HG03442 (cell line): ENCODE data around the gene GABPB2.

Source experiments
- ATAC-seq: cut with Tn5 transposase; IDR thresholded peaks from one replicate; pipeline ENCODE4 v1.9.1; 2021; ENCODE audit warnings: mild to moderate bottlenecking, moderate library complexity; ENCODE audit not compliant: unreplicated experiment

Gene GABPB2

DNA sequence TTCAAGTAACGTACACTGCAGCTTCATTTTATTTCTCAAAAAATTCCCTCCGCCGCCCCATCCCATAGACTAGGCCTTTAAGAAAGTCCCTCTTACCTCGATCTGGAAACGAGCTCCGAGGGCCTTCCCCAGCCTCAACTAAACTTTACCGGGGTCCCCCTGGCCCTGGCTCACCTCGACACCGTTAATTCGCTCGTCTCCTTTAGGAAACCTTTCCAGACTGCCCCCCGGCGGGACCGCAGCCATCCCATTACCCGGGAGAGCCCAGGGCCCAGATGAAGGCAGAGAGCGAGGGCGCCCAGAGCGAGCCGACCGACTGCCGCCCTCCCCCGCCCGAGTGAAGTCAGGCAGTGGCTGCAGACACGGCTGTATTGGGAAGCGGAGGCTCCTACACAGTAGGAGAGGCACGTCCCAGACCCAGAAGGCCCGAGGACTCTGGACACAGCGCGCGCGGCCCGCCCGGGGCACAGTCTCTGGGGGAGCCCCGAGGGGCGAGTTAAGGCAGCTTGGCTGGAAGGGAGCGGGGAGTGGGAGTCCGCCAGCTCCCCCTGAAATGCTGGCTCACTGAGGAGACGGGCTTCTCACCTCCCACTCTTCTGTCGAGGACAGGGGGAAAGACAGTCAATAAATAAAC, 61.3 kb downstream of the GABPB2 start:
- no peak for ATAC-seq

DNA sequence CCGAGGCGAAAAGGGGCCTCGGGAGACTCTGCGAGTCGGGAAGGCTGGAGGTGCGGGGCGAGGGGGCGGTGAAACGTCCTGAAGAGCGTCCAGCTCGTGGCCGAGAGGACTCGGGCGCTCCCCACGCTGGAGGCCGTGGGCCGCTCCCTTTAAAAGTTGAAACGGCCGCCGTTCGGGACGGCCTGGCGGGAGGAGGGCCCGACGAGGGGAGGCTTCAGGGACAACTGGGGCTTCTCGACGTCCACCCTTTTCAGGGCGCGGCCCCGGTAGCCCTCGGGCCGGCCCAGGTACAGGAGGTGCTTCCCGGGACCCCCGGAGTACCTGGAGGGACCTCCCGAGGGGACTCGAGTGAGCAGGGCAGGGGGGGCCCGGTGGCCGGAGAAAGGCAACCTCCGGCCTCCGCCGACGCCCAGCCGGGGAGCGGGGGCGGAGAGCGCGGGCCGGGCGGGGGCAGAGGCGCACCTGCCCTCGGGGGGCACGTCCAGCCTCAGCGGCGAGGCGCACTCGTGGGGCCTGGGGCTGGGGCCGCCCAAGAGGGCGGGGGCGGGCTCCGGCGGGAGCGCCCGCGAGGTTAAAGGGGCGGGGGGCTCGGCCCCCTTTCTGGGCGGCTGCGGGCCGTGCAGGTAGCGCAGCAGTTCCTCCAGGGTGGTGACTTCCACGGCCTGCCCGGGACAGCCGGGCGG, 61.9 kb downstream of the GABPB2 start:
- no peak for ATAC-seq

DNA sequence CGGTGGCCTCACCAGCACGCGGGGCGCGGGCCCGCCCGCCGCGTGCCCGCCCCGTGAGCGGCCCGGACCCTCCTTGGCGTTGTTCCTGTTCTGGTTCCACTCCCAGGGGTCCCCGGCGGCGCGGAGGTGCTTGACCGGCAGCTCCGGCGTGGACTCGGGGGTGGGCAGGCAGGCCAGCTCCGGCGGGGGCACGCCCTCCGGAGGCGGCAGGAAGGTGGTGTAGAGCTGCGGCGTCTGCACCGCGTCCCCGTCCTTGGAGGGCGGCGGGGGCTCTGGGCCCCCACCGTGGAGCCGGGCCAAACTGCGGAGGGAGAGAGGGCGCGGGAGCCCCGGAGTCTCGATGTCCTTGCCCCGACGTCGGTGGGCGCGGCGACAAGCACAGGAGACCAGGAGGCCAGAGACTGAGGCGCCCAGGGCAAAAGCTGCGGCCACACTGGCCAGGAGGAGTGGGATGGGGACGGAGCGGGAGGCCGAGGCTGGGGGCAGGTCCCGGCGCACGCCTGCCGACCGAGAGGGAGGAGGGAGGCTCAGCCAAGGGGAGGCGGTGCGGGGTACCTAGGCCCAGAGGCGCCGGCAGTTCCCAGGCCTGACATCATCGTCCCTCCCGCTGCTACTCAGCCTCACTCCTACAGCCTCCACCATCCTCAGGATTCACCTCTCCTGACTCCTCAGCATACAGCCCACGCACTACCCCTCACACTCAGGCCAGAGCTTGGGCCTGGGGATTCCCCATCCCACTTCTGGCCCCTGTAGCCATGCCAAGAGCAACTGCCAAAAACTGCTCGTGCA, 62.7 kb downstream of the GABPB2 start:
- no peak for ATAC-seq

DNA sequence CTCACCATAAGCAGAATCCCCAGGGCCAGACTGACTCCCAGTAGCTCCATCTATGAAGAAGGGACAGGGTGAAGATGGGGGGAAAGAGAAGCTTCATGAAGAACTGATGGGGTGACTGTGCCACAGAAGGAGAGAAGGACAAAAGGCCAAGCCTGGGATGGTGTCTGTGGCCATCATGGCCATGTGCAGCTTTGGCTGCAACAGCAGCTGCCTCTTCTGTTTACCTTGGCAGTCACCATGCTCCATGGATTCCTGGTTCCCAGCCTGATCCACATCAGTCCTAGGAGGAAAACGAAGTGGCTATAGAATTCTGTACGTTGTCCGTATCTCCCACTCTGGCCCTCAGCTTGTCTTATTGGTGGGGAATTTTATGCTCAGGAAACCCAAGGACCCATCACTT, 63.8 kb downstream of the GABPB2 start:
- no peak for ATAC-seq

DNA sequence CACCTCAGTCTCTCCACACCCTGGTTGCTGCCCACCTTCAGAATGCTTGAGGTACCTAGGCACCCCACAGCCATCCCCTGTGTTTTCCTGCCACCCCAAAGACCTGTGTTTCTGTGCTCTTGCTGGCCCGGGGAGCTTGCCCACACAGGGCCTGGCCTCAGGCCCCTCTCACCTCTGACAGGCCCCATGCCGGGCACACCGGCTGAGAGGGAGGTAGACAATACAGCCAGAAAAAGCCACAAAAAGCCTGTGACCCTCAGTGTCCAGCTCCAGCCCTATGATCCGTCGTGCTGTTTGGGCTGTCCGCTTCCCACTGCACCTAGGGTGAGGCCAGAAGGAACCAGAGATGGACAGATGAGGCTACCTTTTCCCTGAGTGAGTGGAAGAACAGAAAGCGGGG, 64.4 kb downstream of the GABPB2 start:
- ATAC-seq: no peak

DNA sequence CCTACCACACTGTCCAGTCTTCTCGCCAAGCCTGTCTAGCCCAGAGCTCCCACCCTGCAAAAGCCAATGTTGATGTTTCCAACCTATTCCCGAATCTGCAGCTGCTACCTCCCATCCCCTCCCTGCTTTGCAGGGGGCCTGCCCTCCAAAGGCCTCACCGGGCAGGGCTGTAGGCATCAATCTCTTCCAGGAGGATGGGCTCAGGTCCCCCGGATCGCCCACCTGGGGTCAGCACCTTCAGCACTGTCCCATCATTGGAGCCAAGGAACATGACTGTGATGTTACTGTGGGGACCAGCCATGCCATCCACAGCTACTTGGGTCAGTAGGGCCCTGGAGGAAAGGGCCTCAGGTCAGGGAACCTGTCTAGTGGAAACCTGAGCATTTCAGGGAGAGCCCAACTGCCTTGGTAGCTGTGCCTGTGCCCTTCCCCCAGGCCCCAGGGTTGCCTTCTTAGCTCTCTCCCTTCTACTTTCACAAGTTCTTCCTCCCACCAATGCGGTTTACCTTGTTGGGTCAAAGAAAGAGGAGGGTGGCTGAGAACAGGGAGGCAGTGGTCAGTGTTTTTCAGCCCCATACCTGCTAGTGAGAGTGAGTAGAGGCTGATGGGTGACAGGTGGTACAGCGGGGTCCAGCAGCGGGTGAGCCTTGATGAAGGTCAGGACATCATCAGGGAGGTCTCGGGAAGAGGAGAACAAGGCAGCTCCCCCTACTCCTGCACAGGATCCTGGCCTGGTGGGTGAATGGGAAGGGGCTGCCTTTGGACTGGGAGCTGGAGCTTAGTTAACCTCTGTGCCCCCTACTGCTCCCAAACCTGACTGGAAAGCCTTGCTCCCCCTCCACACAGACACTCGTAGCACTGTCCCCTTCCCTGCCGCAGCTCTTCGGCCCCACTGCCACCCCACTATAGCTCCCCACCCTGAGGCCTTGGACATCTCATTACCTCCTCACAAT, 65.1 kb downstream of the GABPB2 start:
- ATAC-seq: no peak

DNA sequence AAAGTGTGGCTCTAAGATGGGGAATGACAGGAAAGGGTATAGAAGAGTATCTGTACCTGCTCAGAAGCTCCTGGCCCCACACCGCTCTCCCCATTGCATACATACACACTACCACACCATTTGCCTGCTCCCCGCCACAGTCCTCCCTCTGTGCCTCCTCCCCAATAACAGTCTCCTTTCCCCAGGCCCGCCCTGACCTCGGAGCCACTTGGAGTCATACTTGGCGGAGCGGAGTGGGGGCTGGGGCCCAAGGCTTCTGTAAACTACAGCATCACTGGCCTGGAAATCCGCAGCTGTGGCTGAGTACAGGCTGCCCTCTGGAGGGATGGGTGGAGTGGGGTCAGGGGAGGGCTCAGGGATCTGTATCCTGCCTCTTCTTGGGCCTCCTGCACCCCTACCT, 67.2 kb downstream of the GABPB2 start:
- no peak for ATAC-seq

DNA sequence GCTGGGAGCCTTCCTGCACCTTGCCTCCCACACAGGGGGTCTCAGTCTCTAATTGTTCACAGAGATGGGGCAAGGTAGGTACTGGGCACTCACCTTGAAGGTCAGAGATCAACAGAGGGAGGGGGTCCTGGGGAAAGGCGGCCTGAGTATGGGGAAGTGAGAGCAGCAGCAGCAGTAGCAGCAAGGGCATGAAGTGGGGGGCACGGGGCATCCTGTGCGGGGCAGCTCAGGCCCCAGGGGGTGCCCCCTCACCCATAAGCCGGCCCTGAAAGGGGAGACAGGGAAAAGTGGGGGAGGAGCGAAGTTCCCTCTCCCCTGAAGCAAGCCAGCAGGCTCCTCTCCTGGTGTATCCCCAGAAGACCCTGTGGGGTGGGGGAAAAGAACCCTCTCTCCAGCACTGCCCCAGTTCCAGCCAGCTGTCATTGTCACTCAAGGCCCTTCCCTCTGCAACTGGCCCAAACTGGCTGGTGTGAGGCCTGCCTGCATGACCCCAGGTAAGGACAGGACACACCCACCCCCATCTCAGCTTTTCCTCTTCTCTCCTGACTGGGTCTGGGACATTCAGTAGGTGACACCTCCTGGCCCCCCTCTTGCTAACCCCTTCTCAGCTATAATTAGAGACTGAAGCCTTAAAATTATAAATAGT, 72.0 kb downstream of the GABPB2 start:
- ATAC-seq: no peak

DNA sequence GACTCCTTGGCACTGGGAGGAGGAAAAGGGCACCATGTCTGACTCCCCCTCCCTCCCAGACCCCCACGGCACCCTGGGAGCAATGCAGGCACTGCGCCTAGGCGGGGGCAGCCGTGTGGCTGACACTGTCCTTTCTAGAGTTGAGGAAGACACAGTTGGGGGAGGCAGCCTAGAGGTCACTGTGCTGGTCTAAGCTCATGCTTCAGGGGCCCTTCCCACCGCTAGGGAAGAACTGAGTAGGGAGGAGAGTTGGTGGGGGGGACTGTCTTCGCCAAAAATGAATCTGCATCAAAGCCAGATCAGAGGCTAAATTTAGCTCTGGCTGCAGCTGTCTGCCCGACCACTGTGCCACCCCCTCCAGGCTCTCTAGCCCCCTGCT, 72.5 kb downstream of the GABPB2 start:
- ATAC-seq: no peak

DNA sequence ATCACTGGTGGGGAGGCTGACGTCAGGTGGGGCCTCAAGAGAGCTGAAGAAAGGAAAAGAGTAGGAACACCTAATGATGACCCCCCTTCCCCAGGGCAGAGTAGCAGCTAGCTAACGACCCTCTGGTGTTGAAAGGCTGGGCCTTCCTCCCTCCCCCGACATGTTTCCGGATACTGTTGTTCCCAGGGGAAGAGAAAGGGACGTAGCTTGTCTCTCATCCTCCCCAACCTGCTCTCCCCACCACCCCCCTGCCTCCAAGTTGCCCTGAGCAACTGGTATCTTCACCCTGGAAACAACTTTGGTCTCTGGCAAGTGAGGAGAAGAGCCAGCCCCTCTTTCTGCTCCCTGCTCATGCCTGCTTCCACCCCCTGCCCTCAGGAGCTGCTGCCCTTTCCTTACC, 73.4 kb downstream of the GABPB2 start:
- no peak for ATAC-seq

DNA sequence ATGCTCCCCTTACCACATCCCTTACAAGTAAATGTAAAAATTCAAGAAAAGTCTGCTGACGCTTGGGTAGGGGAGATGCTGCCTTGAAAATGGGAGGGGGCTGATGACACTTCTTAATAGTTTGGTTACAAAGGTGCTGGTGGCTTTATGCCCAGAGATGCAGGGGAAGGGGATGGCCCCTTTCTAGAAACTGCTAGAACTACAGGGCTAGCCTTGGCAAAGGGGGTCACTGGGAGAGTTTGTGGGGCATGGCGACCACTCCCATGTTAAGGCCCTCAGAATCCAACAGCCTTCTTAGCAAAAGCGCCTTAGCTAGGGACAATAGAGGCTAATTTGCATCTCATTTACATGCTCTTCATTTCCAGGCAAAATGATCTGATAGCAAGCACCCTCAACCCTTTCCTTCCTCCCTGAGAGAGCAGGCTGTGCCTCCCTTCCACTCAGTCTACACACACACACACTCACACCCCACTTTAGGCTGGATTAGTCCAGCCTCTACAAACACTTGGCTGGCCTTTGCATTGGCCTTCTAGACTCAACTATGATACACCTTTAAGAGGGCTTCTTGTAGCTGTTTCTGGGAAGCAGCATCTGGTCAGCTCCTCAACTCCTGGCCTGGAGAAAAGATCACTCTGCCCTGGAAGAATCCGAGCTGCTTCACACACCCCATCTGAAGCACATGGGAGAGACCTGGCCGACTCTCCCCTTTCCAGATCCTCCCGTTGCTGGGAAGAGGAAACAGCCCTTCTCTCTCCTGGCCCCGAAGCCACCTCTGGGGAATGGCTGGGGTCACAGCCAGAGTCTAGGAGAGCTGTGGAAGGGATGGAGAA, 74.1 kb downstream of the GABPB2 start:
- ATAC-seq: no peak

DNA sequence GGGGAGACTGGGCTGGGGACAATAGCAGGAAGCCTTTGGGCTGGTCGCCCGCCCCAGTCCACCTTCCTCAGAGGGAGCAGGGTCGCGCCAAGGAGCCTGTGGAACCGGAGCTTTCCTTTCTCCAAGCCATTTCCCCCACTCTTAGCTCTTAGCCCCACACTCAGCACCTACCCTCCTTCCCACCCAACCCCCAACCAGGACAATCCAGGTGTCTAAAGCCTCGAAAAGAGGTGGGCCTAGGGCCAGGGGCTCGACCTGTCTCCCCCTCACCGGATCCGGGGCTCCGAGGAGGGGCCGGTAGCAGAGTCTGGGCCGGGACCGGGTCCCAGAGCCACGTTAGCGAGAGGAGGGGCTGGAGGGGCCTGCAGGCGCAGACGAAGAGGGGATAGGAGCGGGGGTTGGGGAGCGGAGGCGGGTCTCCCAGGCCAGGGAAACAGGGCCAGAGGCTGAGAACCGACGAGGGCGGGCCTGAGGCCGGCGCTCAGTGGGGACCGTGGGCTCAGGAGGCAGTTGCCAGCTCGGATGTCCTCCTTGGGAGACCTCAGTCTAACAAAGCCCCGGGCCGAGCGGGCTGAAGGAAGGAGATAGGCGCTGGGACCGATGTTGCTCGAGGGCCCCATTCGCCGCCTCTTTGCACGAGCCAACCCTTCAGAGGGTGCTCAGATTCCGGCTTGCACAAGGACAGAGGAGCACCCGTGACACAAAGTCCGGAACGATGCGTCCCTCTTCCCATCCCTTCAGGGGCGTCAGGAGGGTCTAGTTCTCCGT, 74.9 kb downstream of the GABPB2 start:
- no peak for ATAC-seq

DNA sequence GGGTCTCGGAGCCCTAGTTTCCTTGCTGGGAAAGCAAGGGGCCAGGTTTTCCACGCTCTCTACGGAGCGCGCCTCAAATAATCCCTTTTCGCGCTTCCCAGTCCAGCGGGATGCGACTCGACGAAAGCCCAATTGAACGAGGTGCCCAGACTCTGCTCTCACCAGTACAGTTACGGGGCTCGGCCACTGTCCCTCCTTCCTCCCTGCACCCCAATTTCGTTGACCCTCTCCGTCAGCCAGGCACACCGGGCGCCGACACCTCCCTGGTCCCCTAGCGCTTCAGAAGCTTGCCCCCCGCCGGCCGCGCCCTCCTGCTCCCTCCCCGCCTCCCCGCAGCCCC, 75.5 kb downstream of the GABPB2 start:
- ATAC-seq: no peak

DNA sequence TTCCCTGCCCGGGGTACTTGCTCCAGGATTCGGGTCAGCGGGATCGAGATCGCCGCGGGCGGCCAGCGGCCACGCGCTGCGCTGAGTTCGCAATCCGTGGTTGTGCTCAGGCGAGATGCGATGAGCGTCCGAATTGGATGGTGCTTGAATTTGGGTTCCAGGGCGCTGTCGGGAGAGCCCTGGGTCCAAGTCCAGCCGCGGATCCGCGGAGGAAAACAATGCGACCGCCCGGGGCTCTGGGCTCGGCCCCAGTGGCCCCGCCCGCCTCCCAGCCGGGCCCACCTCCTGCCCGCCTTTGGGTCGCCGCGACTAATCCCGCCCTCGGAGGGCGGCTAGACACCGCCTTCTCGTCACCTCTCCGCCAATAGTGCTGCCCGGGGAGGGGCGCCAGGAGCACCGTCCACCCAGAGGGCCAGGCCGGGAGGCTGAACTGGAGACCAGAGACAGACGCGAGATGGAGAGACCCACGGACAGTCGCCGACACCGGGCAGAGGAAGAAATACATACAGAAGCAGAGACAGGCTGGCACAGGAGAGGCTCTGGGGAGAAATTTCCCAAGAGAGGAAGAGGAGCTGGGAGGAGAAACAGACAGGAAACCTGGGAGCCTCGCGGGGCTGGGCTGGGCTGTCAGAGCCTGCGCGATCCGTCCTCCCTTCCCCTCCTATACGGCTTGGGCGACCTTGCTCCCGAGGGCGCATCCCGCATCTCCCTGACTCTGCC, 76.0 kb downstream of the GABPB2 start, which contains the start of gene SEMA6C:
TSS of gene SEMA6C (minus strand) at position 220 of the 720 bp plus-strand sequence. CDS start 4,010 bp downstream, outside the sequence.
- ATAC-seq: peak; percentile 96

DNA sequence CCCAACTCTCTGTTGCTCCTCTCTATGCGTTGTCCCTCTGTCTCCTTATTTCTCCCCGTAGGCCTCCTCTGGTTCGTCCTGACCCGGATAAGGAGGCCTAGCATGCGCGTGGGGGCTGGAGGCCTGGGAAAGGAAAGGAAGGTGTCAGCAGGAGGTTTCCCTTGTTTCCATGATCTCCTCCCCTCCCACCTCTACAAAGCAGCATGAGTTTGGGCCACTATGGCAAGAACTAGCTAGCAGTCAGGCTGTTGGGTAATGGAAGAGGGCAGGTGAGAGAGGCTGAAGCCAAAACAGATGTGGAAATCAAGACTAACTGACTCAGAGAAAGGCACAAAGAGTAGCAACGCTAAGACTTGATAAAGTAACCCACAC, 76.6 kb downstream of the GABPB2 start:
- no peak for ATAC-seq

DNA sequence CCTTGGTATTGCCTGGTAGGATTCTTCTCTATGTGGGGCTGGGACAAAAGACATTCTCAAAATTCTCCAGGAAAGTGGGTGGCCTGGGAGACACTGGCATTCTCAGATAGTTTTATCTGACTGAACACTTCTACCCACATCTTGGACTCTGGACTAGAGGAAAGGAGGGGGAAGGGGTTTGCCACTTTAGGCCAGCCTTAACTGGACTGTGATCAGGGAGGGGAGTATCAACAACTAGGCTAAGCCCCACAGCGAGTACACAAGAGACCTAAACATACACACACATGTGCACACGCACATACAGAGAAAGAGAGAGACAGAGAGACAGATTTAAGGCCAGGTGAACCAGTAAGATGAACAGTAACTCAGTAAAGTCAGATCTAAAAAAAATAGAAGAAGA, 77.1 kb downstream of the GABPB2 start:
- no peak for ATAC-seq

DNA sequence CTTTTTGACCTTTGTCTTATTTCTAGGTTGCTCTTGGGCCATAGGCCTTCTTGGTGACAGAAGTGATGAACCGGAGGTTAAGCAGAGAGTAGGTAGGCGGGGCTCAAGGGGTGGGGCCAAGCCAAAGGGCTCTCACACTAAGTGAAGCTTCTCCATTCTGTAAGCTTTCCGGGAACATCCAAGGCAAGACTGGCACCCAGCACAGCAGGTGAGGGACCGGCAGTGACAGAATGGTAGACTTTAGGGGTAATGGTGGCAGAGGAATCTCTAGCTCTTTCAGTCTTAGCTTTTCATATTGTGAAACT, 85.9 kb downstream of the GABPB2 start, which contains the start of gene TNFAIP8L2:
TSS of gene TNFAIP8L2 (plus strand) at position 135 of the 305 bp plus-strand sequence. CDS start 2,049 bp downstream, outside the sequence.
- no peak for ATAC-seq

DNA sequence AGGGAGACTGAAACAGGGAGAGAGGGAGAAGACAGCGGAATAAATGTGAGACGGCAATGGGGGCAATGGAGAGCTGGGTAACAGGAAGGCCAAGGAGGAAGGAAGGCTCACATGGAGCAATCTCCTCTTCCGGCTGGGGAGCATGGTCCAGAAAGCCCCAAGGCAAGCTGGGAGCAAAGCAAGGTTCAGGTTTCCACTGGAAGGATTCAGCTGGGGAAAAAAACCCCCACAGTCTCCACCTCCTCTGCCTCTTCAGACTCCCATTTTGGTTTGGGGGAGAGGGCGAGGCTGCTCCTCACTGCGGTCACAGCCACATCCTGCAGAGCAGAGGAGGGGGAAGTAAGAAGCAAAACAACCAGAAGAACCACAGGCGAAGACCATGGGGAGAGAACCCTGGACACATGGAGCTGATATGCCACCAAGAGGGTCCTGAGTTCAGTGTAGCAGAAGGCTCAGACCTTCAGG, 86.5 kb downstream of the GABPB2 start:
- ATAC-seq: no peak
